Measurements from ENCODE around the gene F10.

F10 gene

GRCh38 chr13:113146750-113147149 is 24.2 kb downstream of the F10 start:
- H3K4me3 ChIP-seq (replicated peaks; ENCODE audit: low read depth, low read length): no peak overlapping the region
- TF ChIP-seq CTCF (IDR thresholded peaks at IDR 0.05; ENCODE audit: low read depth, low read length, missing control alignments): no peak
- no peak for DNase-seq (ENCODE audit: extremely low read depth, low read depth)

DNA sequence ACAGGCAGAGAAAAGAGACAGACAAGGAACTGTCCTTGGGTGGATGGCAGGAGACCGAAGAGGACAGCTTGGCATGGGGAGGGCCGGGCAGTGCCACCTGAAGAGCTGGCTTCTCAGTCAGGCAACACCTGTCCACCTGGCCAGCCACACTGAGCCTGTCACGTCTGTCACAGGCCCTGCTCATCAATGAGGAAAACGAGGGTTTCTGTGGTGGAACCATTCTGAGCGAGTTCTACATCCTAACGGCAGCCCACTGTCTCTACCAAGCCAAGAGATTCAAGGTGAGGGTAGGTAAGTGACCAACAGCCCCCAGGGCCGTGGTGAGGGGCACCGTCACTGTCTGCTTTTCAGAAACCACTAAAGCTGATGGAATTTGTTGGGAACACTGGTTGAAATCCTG is 24.6 kb downstream of the F10 start:
- DNase-seq (ENCODE audit: extremely low read depth, low read depth): no peak
- no peak for TF ChIP-seq CTCF (IDR thresholded peaks at IDR 0.05; ENCODE audit: low read depth, low read length, missing control alignments)
- no peak overlapping the region for H3K4me3 ChIP-seq (replicated peaks; ENCODE audit: low read depth, low read length)

DNA sequence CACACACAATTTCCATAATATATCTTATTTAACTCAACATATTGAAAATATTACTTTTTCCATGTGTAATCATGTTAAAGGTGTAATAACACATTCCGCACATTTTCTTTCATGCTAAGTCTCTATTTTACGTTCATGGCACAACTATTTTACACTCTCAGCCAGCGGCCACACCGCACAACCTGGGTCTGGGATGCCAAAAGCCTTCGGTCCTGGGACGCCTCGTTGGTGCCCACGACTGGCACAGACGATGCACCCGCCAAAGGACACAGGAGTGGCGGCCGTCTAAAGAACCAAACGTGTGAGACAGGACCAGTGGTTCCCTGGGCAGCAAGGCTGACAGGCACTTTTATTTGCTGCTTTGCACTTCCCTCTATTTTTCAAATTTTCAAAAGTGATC is 25.8 kb downstream of the F10 start:
- H3K4me3 ChIP-seq (replicated peaks; ENCODE audit: low read depth, low read length): no peak overlapping the region
- TF ChIP-seq CTCF (IDR thresholded peaks at IDR 0.05; ENCODE audit: low read depth, low read length, missing control alignments): no peak
- no peak for DNase-seq (ENCODE audit: extremely low read depth, low read depth)

DNA sequence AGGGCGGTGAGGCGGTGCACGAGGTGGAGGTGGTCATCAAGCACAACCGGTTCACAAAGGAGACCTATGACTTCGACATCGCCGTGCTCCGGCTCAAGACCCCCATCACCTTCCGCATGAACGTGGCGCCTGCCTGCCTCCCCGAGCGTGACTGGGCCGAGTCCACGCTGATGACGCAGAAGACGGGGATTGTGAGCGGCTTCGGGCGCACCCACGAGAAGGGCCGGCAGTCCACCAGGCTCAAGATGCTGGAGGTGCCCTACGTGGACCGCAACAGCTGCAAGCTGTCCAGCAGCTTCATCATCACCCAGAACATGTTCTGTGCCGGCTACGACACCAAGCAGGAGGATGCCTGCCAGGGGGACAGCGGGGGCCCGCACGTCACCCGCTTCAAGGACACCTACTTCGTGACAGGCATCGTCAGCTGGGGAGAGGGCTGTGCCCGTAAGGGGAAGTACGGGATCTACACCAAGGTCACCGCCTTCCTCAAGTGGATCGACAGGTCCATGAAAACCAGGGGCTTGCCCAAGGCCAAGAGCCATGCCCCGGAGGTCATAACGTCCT is 26.4 kb downstream of the F10 start:
- TF ChIP-seq CTCF (IDR thresholded peaks at IDR 0.05; ENCODE audit: low read depth, low read length, missing control alignments): no peak
- DNase-seq (ENCODE audit: extremely low read depth, low read depth): no peak
- H3K4me3 ChIP-seq (replicated peaks; ENCODE audit: low read depth, low read length): no peak overlapping the region

GRCh38 chr13:113149711-113150549 is 27.3 kb downstream of the F10 start:
- DNase-seq (ENCODE audit: extremely low read depth, low read depth): no peak
- H3K4me3 ChIP-seq (replicated peaks; ENCODE audit: low read depth, low read length): no peak overlapping the region
- no peak for TF ChIP-seq CTCF (IDR thresholded peaks at IDR 0.05; ENCODE audit: low read depth, low read length, missing control alignments)

GRCh38 chr13:113150550-113151365 is 28.2 kb downstream of the F10 start:
- TF ChIP-seq CTCF (IDR thresholded peaks at IDR 0.05; ENCODE audit: low read depth, low read length, missing control alignments): no peak
- no peak for DNase-seq (ENCODE audit: extremely low read depth, low read depth)
- H3K4me3 ChIP-seq (replicated peaks; ENCODE audit: low read depth, low read length): no peak overlapping the region

Data from HFF-Myc (cell line).